Sigmoid colon (tissue), 7 donors: ENCODE results near the gene PIGR. TPM values are rescaled to one million over a fixed set of nuclear protein-coding genes. Genes with fewer than 3 reads are reported as not detected.

Experiments
- DNase-seq: peaks from one replicate; pipeline ENCODE4 v3.0.0-alpha.2; 2019
- H3K27ac ChIP-seq, 4 donors: fragments of 200-600 bp; sonication (generic); one replicate each; pipeline ENCODE4 v1.5.1; 2016 to 2019; ENCODE audit warnings: mild to moderate bottlenecking in 1 of 4
- H3K27me3 ChIP-seq, 3 donors: fragments of 200-600 bp; sonication (generic); one replicate each; pipeline ENCODE4 v1.5.1; 2019; ENCODE audit warnings: mild to moderate bottlenecking in 1 of 3
- H3K36me3 ChIP-seq, 4 donors: fragments of 200-600 bp; sonication (generic); one replicate each; pipeline ENCODE4 v1.5.1; 2016 to 2019
- H3K4me1 ChIP-seq, 4 donors: fragments of 200-600 bp; sonication (generic); one replicate each; pipeline ENCODE4 v1.5.1; 2017 to 2019
- H3K4me3 ChIP-seq, 4 donors: fragments of 200-600 bp; sonication (generic); one replicate each; pipeline ENCODE4 v1.5.1; 2017 to 2019; ENCODE audit warnings: mild to moderate bottlenecking in 2 of 4, moderate library complexity in 1 of 4
- H3K9me3 ChIP-seq, 4 donors: fragments of 200-600 bp in 3 of 4; sonication (generic) in 3 of 4; one replicate each; pipeline versions ENCODE4 v1.5.1 to v1.6.1; 2013 to 2019
- EP300 ChIP-seq, 4 donors: sonication (generic); formaldehyde crosslinking; IDR thresholded peaks; one replicate each; pipeline ENCODE4 v1.6.1; 2017; ENCODE audit warnings: antibody characterized with exemption in 4 of 4
- POLR2A ChIP-seq, 2 donors: fragments of 450-650 bp; IDR thresholded peaks; one replicate each; pipeline ENCODE4 v1.6.1; 2016; ENCODE audit warnings: antibody characterized with exemption in 2 of 2, mild to moderate bottlenecking in 2 of 2, moderate library complexity in 2 of 2
- POLR2AphosphoS5 ChIP-seq, 4 donors: sonication (generic); formaldehyde crosslinking; IDR thresholded peaks; one replicate each; pipeline ENCODE4 v1.6.1; 2017; ENCODE audit warnings: antibody characterized with exemption in 4 of 4
- WGBS, 2 donors: extraction: QIAGEN DNeasy Blood & Tissue Kit; methylation state at CpG; one replicate each; pipeline ENCODE4 v1.1.7; 2013; 5-methylcytosine and 5-hydroxymethylcytosine counted together
- intact Hi-C: fragments of 100-400 bp; cut with DNase I; formaldehyde crosslinking; loops from one replicate; pipeline ENCODE4 v1.15.1; 2023
- polyA plus RNA-seq, 3 donors: library from polyadenylated mRNA; stranded (reverse); fragments of 200-250 nt; gene quantifications; one replicate each; pipeline ENCODE4 v1.2.3, GENCODE V29; 2013
- total RNA-seq, 4 donors: library from RNA; depleted of rRNA; stranded (reverse); fragments of >200 nt; gene quantifications; one replicate each; pipeline ENCODE4 v1.1.0, GENCODE V29; 2016
- TF ChIP-seq, protein P1 (sequence below), 4 experiments: fragments of 450-650 bp in 3 of 4; fragments of 200-600 bp in 1 of 4; IDR thresholded peaks; one replicate each; pipeline ENCODE4 v1.5.1; 2016 to 2019; ENCODE audit warnings: antibody characterized with exemption in 4 of 4, mild to moderate bottlenecking in 3 of 4, moderate library complexity in 2 of 4
- donor health status: healthy with polysubstance abuse.
- donor health status: Bipolar disorder and iron deficiency.
- donor health status: healthy.

PIGR gene
- total and polyA plus RNA-seq, 7 donors: 0.16 to 3,648 (median 86.3) TPM; not detected in 1

DNA sequence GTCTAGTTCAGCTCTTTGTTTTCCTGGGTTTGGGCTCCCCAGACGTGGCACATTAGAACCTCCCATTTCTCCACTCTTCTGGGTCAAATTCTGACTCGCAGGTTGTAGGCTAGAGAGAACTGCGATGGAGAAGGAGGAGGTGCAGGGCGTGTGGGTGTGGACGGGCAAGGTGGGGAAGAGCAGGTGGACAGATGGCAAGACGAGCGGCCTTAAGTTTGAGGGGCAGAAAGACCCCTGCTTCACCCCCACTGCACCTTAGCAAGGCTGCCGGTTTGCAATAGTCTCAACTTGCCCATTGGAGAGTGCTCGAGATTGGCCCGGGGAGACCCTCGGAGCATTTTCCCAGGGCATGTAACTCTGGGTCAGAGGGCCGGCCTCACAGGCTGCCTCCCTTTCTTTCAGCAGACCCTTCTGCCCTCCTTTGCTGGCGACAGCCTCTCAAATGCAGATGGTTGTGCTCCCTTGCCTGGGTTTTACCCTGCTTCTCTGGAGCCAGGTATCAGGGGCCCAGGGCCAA is 47.3 kb downstream of the PIGR start:
- H3K27me3 ChIP-seq: no peaks in the 10 kb centered on the region
- H3K4me1 ChIP-seq: no peaks in the 10 kb centered on the region
- no peak overlapping the region for H3K4me3 ChIP-seq
- H3K9me3 ChIP-seq: no peaks in the 10 kb centered on the region
- no peak for DNase-seq
- H3K27ac ChIP-seq: no peak overlapping the region
- 84 to 90% methylated on average over 13 of the region's 13 CpGs for WGBS, 2 donors
- intact Hi-C loops: no loop called here
- no peaks in the 10 kb centered on the region for H3K36me3 ChIP-seq
- no peak for TF ChIP-seq EP300 (IDR thresholded peaks at IDR 0.05)

DNA sequence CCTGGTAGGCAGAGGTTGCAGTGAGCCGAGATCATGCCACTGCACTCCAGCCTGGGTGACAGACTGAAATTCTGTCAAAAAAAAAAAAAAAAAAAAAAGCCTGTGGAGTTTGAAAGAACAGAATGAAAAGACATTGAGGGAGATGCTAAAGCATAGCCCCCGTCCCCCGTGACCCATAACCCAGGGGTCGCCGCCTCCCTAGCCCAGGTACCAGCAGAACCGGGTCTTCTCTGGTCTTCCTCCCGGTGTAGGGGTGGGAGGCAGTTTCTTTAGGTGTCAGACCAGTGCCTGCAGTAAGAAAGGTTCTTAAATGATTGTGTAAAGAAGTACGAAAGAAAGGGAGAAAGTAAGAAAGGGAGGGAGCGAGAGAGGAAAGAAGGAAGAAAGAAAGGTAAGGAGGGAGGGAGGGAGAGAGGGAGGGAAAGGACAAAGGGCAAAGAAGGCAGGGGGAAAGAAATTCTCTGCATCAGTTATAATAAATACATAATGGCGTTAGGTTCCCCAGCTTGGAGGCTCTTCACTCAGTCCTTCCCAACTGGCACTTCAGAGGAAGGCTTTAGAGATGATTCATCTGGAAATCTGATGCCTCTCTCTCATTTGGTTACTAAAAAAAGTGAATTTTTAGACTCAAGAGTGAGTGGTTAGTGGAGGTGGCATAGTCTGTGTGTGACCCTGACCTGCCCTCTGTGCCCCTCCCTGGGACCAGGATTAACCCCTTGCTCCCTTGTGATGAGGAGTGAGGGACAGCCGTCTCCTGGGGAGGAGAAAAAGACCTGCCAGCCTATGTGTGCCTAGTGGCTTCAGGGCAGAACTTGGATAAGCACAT is 48.0 kb downstream of the PIGR start:
- H3K27me3 ChIP-seq: no peaks in the 10 kb centered on the region
- H3K36me3 ChIP-seq: no peaks in the 10 kb centered on the region
- no peaks in the 10 kb centered on the region for H3K9me3 ChIP-seq
- no peak for DNase-seq
- H3K27ac ChIP-seq: no peak overlapping the region
- H3K4me3 ChIP-seq: no peak overlapping the region
- 75 to 88% methylated on average over 11 of the region's 11 CpGs for WGBS, 2 donors
- intact Hi-C loops: no loop called here
- TF ChIP-seq, protein P1, sequence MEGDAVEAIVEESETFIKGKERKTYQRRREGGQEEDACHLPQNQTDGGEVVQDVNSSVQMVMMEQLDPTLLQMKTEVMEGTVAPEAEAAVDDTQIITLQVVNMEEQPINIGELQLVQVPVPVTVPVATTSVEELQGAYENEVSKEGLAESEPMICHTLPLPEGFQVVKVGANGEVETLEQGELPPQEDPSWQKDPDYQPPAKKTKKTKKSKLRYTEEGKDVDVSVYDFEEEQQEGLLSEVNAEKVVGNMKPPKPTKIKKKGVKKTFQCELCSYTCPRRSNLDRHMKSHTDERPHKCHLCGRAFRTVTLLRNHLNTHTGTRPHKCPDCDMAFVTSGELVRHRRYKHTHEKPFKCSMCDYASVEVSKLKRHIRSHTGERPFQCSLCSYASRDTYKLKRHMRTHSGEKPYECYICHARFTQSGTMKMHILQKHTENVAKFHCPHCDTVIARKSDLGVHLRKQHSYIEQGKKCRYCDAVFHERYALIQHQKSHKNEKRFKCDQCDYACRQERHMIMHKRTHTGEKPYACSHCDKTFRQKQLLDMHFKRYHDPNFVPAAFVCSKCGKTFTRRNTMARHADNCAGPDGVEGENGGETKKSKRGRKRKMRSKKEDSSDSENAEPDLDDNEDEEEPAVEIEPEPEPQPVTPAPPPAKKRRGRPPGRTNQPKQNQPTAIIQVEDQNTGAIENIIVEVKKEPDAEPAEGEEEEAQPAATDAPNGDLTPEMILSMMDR (IDR thresholded peaks at IDR 0.05): no peak
- no peak for TF ChIP-seq POLR2AphosphoS5 (IDR thresholded peaks at IDR 0.05)
- no peak for TF ChIP-seq EP300 (IDR thresholded peaks at IDR 0.05)
- TF ChIP-seq POLR2A (IDR thresholded peaks at IDR 0.05): no peak
- H3K4me1 ChIP-seq: no peaks in the 10 kb centered on the region

DNA sequence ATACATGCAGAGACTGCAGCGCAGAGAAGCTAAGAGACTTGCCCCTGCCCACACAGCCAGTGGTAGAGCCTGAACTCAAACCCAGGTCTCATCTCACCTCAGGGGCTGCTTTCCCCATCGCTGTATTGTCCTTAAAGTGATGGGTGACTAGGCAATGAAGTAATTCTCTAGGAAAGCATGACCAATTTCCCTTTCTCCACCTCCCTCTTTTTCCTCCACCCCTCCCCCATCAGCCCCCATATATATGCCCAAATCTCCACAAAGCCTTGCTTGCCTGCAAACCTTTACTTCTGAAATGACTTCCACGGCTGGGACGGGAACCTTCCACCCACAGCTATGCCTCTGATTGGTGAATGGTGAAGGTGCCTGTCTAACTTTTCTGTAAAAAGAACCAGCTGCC is 49.1 kb downstream of the PIGR start, which contains the start of gene IL24:
IL24 (plus strand) TSS at position 269 of the 400 bp plus-strand sequence. CDS start 390 bp downstream, outside the sequence.
- TF ChIP-seq EP300 (IDR thresholded peaks at IDR 0.05) (no peak), POLR2A (IDR thresholded peaks at IDR 0.05) (no peak), POLR2AphosphoS5 (IDR thresholded peaks at IDR 0.05) (no peak)
- TF ChIP-seq, protein P1 (IDR thresholded peaks at IDR 0.05): no peak
- DNase-seq: no peak
- intact Hi-C loops: no loop called here
- WGBS, 2 donors: 77 to 88% methylated on average over 4 of the region's 4 CpGs
- no peaks in the 10 kb centered on the region for H3K4me1 ChIP-seq
- no peak within 1 kb of the TSS for H3K4me3 ChIP-seq
- H3K36me3 ChIP-seq: no peaks in the 10 kb centered on the region
- no peak within 1 kb of the TSS for H3K27ac ChIP-seq
- no peaks in the 10 kb centered on the region for H3K9me3 ChIP-seq
- no peaks in the 10 kb centered on the region for H3K27me3 ChIP-seq

DNA sequence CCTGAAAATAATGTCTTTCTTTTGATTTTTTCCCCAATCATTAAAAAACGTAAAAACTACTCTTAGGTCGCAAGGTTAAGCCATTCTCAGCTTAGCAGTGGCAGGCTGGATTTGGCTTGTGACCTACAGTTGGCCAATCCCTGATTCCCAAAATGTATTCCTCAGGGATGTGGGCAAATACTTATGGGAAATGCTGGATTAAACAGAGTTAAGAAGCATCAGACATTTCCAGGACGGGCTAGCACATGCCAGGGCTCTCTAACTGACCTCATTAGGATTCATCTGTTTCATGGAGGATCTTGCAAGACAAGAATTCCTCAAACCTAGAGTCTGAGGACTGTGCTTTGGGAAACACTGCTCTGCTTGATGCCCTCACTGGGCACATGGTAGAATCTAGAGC is 50.0 kb downstream of the PIGR start:
- TF ChIP-seq, protein P1 (IDR thresholded peaks at IDR 0.05): no peak
- no peak for TF ChIP-seq POLR2AphosphoS5 (IDR thresholded peaks at IDR 0.05)
- TF ChIP-seq POLR2A (IDR thresholded peaks at IDR 0.05): no peak
- TF ChIP-seq EP300 (IDR thresholded peaks at IDR 0.05): no peak
- no peak for DNase-seq
- Histone ChIP-seq H3K4me1 (no peaks in the 10 kb centered on the region), H3K36me3 (no peaks in the 10 kb centered on the region), H3K27me3 (no peaks in the 10 kb centered on the region), H3K27ac (no peak overlapping the region), H3K9me3 (no peaks in the 10 kb centered on the region), H3K4me3 (no peak overlapping the region)
- intact Hi-C loops: no loop called here
- 77 to 80% methylated on average over 3 of the region's 3 CpGs for WGBS, 2 donors

DNA sequence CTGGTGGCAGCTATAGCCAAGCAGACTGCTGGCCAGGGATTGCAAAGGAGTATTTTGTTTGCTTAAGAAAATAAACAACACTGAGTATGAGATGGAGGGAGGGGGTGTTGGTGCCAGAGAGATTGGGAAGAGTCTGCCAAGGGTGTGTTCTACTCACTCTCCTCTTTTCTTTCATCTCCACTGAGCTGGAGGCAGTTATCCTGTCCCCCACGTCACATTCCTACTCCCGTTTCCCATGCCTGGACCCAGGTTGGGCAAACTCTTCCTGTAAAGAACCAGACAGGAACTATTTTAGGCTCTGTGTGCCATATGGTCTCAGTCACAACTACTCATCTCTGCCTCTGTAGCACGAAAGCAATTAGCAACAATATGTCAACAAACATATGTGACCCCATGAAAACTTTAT is 50.4 kb downstream of the PIGR start:
- Histone ChIP-seq H3K9me3 (no peaks in the 10 kb centered on the region), H3K36me3 (no peaks in the 10 kb centered on the region), H3K27ac (no peak overlapping the region), H3K4me3 (no peak overlapping the region), H3K27me3 (no peaks in the 10 kb centered on the region), H3K4me1 (no peaks in the 10 kb centered on the region)
- intact Hi-C loops: no loop called here
- no peak for DNase-seq
- WGBS, 2 donors: 11 to 43% methylated on average over 3 of the region's 3 CpGs
- TF ChIP-seq POLR2AphosphoS5 (IDR thresholded peaks at IDR 0.05) (no peak), POLR2A (IDR thresholded peaks at IDR 0.05) (no peak), EP300 (IDR thresholded peaks at IDR 0.05) (no peak)
- TF ChIP-seq, protein P1 (IDR thresholded peaks at IDR 0.05): no peak
